WTC11 (cell line): Measurements from ENCODE around the gene WDR87. TPM values are rescaled to one million over a fixed set of nuclear protein-coding genes. Genes with fewer than 3 reads are reported as not detected.

Experiments
- ATAC-seq: fragments of 200-7000 bp; cut with Tn5 transposase; 2 replicates; pipeline ENCODE4 v1.10.0; 2021; ENCODE audit warnings: mild to moderate bottlenecking, moderate library complexity
- Bru-seq: library from RNA; stranded (reverse); fragments of 400-500 nt; gene quantifications from one replicate; lab custom pipeline; 2021; lab: Mats Ljungman, UMichigan
- CTCF ChIA-PET: fragments of 300-600 bp; sonication (Branson Sonifier 250); formaldehyde crosslinking; loops from one replicate; lab custom pipeline; 2021; ENCODE audit warnings: antibody characterized with exemption; lab: Charles Lee
- POLR2A ChIA-PET: fragments of 350-600 bp; sonication (Branson Sonifier 250); formaldehyde crosslinking; loops from one replicate; lab custom pipeline; 2021; ENCODE audit warnings: antibody characterized with exemption; lab: Charles Lee
- DNase-seq: peaks from one replicate; pipeline ENCODE4 v3.0.0; 2021; ENCODE audit warnings: low spot score
- H3K27ac Mint-ChIP-seq: 2 replicates; pipeline ENCODE4 v1.8.0; 2021; ENCODE audit warnings: mixed read lengths
- H3K27me3 Mint-ChIP-seq: 2 replicates; pipeline ENCODE4 v1.8.0; 2021; ENCODE audit warnings: low read depth, mild to moderate bottlenecking, moderate library complexity, mixed read lengths
- H3K36me3 Mint-ChIP-seq: 2 replicates; pipeline ENCODE4 v1.8.0; 2021; ENCODE audit warnings: mixed read lengths
- H3K4me1 Mint-ChIP-seq: 2 replicates; pipeline ENCODE4 v1.8.0; 2022; ENCODE audit warnings: mixed read lengths
- H3K4me3 Mint-ChIP-seq: 2 replicates; pipeline ENCODE4 v1.8.0; 2021; ENCODE audit warnings: mild to moderate bottlenecking, moderate library complexity, mixed read lengths
- H3K9me3 Mint-ChIP-seq: 2 replicates; pipeline ENCODE4 v1.8.0; 2021; ENCODE audit warnings: mixed read lengths
- CBFB ChIP-seq: sonication (generic); formaldehyde crosslinking; IDR thresholded peaks from 2 replicates; pipeline ENCODE4 v1.8.1; 2022; ENCODE audit warnings: mild to moderate bottlenecking, low read depth, missing genetic modification reagents
- CREB1 ChIP-seq: sonication (generic); formaldehyde crosslinking; IDR thresholded peaks from 2 replicates; pipeline ENCODE4 v1.8.0; 2023; ENCODE audit warnings: mild to moderate bottlenecking, missing genetic modification reagents
- GRHL2 ChIP-seq: fragments of 250-450 bp; sonication (Bioruptor Pico); IDR thresholded peaks from 2 replicates; pipeline ENCODE4 v1.8.0; 2022; ENCODE audit warnings: mild to moderate bottlenecking, moderate library complexity; ENCODE audit not compliant: insufficient replicate concordance, severe bottlenecking
- HMGA2 ChIP-seq: fragments of 250-450 bp; sonication (Bioruptor Pico); IDR thresholded peaks from 2 replicates; pipeline ENCODE4 v1.4.0; 2021; ENCODE audit warnings: mild to moderate bottlenecking, moderate library complexity
- NFYB ChIP-seq: sonication (generic); formaldehyde crosslinking; conservative IDR thresholded peaks from 2 replicates; pipeline ENCODE4 v1.8.0; 2022; ENCODE audit warnings: low read depth, missing genetic modification reagents
- NR2C2 ChIP-seq: sonication (generic); formaldehyde crosslinking; IDR thresholded peaks from 2 replicates; pipeline ENCODE4 v1.8.0; 2022; ENCODE audit warnings: mild to moderate bottlenecking, missing genetic modification reagents
- NR3C1 ChIP-seq: sonication (generic); formaldehyde crosslinking; conservative IDR thresholded peaks from 2 replicates; pipeline ENCODE4 v1.8.1; 2023; ENCODE audit warnings: low read depth, mild to moderate bottlenecking, missing genetic modification reagents
- PRRX2 ChIP-seq: fragments of 250-450 bp; sonication (Bioruptor Pico); IDR thresholded peaks from 2 replicates; pipeline ENCODE4 v1.8.0; 2021; ENCODE audit warnings: mild to moderate bottlenecking
- SP1 ChIP-seq: sonication (generic); formaldehyde crosslinking; conservative IDR thresholded peaks from 2 replicates; pipeline ENCODE4 v1.8.1; 2022; ENCODE audit warnings: missing genetic modification reagents
- ZNF219 ChIP-seq: sonication (generic); formaldehyde crosslinking; IDR thresholded peaks from 2 replicates; pipeline ENCODE4 v1.8.0; 2023; ENCODE audit warnings: missing genetic modification reagents, mild to moderate bottlenecking, borderline replicate concordance
- ZNF317 ChIP-seq: sonication (generic); formaldehyde crosslinking; IDR thresholded peaks from 2 replicates; pipeline ENCODE4 v1.8.1; 2023; ENCODE audit warnings: low read depth, mild to moderate bottlenecking, moderate library complexity, missing genetic modification reagents, borderline replicate concordance
- ZNF396 ChIP-seq: fragments of 250-450 bp; sonication (Bioruptor Pico); IDR thresholded peaks from 2 replicates; pipeline ENCODE4 v1.8.0; 2021; ENCODE audit warnings: mild to moderate bottlenecking, moderate library complexity, borderline replicate concordance
- ZNF416 ChIP-seq: fragments of 250-450 bp; sonication (Bioruptor Pico); IDR thresholded peaks from 2 replicates; pipeline ENCODE4 v1.9.0; 2021; ENCODE audit warnings: mild to moderate bottlenecking, inconsistent platforms
- ZNF671 ChIP-seq: fragments of 250-450 bp; sonication (Bioruptor Pico); IDR thresholded peaks from 2 replicates; pipeline ENCODE4 v1.8.0; 2021; ENCODE audit warnings: mild to moderate bottlenecking
- long read RNA-seq, 3 experiments: library from RNA in 1 of 3; library from capped mRNA in 1 of 3; library from polyadenylated mRNA in 1 of 3; unstranded in 2 of 3; stranded (forward) in 1 of 3; transcript quantifications; one replicate each; pipeline ENCODE4 v2.0.0, GENCODE V29; 2021
- total RNA-seq: library from RNA; stranded (reverse); gene quantifications from 3 replicates; pipeline ENCODE4 v1.2.3, GENCODE V29; 2021
- TF ChIP-seq, protein P1 (sequence below): sonication (generic); formaldehyde crosslinking; IDR thresholded peaks from 2 replicates; pipeline ENCODE4 v1.8.0; 2023; ENCODE audit warnings: missing genetic modification reagents, mild to moderate bottlenecking, borderline replicate concordance
- TF ChIP-seq, protein P2 (sequence below): sonication (generic); formaldehyde crosslinking; IDR thresholded peaks from 2 replicates; pipeline ENCODE4 v1.8.0; 2022; ENCODE audit warnings: mild to moderate bottlenecking, missing genetic modification reagents
- TF ChIP-seq, protein P3 (sequence below): fragments of 250-450 bp; sonication (Bioruptor Pico); IDR thresholded peaks from 2 replicates; pipeline ENCODE4 v1.8.0; 2021; ENCODE audit warnings: mild to moderate bottlenecking
- TF ChIP-seq, protein P4 (sequence below): sonication (generic); formaldehyde crosslinking; IDR thresholded peaks from 2 replicates; pipeline ENCODE4 v1.8.1; 2023; ENCODE audit warnings: mild to moderate bottlenecking, missing genetic modification reagents, borderline replicate concordance
- TF ChIP-seq, protein P5 (sequence below): sonication (generic); formaldehyde crosslinking; IDR thresholded peaks from 2 replicates; pipeline ENCODE4 v1.8.1; 2023; ENCODE audit warnings: mild to moderate bottlenecking, missing genetic modification reagents, moderate library complexity
- TF ChIP-seq, protein P6 (sequence below): fragments of 200-600 bp; IDR thresholded peaks from 2 replicates; pipeline ENCODE4 v1.8.0; 2022; ENCODE audit warnings: antibody characterized with exemption
- TF ChIP-seq, protein P7 (sequence below): sonication (generic); formaldehyde crosslinking; IDR thresholded peaks from 2 replicates; pipeline ENCODE4 v1.8.0; 2022; ENCODE audit warnings: mild to moderate bottlenecking, missing genetic modification reagents

WDR87 gene
- total RNA-seq (not detected in 3 replicates), Bru-seq, nascent RNA (percentile 18 among the genes with signal in this experiment)
- long read RNA-seq, experiment 1: 0 reads
- long read RNA-seq, experiment 2: 0 reads
- long read RNA-seq, experiment 3: 0 reads

DNA sequence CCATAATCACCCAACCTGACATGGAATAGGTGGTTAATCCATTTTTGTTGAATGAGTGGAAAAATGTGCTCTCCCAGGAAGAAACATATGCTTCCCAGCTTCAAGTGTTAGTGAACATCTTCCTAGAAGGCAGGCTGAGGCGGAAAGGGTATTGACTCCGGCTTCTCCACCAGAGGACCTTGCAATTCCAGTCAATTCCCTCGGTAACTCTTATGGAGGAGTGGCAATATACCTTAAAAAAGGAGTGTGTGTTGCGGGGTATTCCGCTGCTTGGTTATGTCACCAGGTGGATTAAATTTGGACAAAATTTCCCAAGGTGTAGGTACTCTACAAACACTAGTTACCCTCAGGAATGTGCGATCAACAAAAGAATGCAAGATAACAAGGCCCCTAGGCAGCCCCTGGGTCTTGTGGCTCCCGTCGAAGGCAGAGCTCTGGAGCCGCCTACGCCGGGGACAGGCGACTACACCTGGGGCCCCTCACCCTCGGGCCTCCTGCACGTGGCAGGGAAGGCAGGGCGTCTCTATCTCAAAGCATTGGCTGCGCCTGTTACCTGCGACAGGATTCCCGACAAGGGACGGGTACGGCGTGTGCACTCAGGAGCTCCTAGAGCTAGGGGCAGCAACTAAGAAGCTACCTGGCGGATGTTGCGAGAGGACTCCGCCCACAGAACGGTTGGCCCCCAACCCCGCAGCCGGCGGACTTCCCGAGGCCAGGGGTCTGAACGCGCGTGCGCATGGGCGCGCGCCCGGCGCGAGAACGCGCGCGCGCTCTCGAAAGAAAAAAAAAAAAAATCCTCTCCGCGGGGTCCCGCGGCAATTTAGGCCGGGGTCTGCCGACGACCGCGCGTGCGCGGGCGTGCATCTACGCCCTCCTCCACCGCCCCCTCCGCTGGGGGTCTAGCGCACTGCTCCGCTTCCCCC, at the start of gene WDR87:
Gene WDR87 (minus strand): TSS at position 649 of the 923 bp plus-strand sequence. CDS start 8,355 bp downstream, outside the sequence.
- no peaks in the 10 kb centered on the region; the same call in 1 of the 2 replicates for H3K27me3 Mint-ChIP-seq
- POLR2A ChIA-PET: interaction anchor here (0.6 to 2.8 kb wide), 19 partner anchors 13 to 482 kb away, joined by 3 to 31 read pairs (median 4); partner anchors contain the start of genes GGN, PSMD8, SPINT2 and ZNF573
- H3K36me3 Mint-ChIP-seq: no peaks in the 10 kb centered on the region
- CTCF ChIA-PET: interaction anchor here (0.6 to 6.6 kb wide), 41 partner anchors 8 to 497 kb away, joined by 3 to 75 read pairs (median 4); partner anchors contain the start of genes CATSPERG, FAM98C, GGN and PPP1R14A
- peak within 1 kb of the TSS; percentile 90 for H3K4me3 Mint-ChIP-seq
- peaks cover 37% of the 10 kb centered on the region for H3K4me1 Mint-ChIP-seq
- ATAC-seq: peak; percentile 71
- peak within 1 kb of the TSS; percentile 98 for H3K27ac Mint-ChIP-seq
- H3K9me3 Mint-ChIP-seq: no peaks in the 10 kb centered on the region
- DNase-seq: peak; percentile 89
- TF ChIP-seq, protein P1, sequence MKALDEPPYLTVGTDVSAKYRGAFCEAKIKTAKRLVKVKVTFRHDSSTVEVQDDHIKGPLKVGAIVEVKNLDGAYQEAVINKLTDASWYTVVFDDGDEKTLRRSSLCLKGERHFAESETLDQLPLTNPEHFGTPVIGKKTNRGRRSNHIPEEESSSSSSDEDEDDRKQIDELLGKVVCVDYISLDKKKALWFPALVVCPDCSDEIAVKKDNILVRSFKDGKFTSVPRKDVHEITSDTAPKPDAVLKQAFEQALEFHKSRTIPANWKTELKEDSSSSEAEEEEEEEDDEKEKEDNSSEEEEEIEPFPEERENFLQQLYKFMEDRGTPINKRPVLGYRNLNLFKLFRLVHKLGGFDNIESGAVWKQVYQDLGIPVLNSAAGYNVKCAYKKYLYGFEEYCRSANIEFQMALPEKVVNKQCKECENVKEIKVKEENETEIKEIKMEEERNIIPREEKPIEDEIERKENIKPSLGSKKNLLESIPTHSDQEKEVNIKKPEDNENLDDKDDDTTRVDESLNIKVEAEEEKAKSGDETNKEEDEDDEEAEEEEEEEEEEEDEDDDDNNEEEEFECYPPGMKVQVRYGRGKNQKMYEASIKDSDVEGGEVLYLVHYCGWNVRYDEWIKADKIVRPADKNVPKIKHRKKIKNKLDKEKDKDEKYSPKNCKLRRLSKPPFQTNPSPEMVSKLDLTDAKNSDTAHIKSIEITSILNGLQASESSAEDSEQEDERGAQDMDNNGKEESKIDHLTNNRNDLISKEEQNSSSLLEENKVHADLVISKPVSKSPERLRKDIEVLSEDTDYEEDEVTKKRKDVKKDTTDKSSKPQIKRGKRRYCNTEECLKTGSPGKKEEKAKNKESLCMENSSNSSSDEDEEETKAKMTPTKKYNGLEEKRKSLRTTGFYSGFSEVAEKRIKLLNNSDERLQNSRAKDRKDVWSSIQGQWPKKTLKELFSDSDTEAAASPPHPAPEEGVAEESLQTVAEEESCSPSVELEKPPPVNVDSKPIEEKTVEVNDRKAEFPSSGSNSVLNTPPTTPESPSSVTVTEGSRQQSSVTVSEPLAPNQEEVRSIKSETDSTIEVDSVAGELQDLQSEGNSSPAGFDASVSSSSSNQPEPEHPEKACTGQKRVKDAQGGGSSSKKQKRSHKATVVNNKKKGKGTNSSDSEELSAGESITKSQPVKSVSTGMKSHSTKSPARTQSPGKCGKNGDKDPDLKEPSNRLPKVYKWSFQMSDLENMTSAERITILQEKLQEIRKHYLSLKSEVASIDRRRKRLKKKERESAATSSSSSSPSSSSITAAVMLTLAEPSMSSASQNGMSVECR (CRISPR knock-in tag): peak; percentile 54; the same call in 1 of the 2 replicates
- TF ChIP-seq, protein P2, sequence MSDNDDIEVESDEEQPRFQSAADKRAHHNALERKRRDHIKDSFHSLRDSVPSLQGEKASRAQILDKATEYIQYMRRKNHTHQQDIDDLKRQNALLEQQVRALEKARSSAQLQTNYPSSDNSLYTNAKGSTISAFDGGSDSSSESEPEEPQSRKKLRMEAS (CRISPR knock-in tag): peak; percentile 91
- no peak for TF ChIP-seq NR2C2 (CRISPR knock-in tag)
- TF ChIP-seq NR3C1 (CRISPR knock-in tag): 0 out of 2 replicates have a peak, but pooled peaks have one; percentile 49
- no peak for TF ChIP-seq SP1 (CRISPR knock-in tag)
- TF ChIP-seq, protein P3, sequence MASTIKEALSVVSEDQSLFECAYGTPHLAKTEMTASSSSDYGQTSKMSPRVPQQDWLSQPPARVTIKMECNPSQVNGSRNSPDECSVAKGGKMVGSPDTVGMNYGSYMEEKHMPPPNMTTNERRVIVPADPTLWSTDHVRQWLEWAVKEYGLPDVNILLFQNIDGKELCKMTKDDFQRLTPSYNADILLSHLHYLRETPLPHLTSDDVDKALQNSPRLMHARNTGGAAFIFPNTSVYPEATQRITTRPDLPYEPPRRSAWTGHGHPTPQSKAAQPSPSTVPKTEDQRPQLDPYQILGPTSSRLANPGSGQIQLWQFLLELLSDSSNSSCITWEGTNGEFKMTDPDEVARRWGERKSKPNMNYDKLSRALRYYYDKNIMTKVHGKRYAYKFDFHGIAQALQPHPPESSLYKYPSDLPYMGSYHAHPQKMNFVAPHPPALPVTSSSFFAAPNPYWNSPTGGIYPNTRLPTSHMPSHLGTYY: no peak
- TF ChIP-seq, protein P4, sequence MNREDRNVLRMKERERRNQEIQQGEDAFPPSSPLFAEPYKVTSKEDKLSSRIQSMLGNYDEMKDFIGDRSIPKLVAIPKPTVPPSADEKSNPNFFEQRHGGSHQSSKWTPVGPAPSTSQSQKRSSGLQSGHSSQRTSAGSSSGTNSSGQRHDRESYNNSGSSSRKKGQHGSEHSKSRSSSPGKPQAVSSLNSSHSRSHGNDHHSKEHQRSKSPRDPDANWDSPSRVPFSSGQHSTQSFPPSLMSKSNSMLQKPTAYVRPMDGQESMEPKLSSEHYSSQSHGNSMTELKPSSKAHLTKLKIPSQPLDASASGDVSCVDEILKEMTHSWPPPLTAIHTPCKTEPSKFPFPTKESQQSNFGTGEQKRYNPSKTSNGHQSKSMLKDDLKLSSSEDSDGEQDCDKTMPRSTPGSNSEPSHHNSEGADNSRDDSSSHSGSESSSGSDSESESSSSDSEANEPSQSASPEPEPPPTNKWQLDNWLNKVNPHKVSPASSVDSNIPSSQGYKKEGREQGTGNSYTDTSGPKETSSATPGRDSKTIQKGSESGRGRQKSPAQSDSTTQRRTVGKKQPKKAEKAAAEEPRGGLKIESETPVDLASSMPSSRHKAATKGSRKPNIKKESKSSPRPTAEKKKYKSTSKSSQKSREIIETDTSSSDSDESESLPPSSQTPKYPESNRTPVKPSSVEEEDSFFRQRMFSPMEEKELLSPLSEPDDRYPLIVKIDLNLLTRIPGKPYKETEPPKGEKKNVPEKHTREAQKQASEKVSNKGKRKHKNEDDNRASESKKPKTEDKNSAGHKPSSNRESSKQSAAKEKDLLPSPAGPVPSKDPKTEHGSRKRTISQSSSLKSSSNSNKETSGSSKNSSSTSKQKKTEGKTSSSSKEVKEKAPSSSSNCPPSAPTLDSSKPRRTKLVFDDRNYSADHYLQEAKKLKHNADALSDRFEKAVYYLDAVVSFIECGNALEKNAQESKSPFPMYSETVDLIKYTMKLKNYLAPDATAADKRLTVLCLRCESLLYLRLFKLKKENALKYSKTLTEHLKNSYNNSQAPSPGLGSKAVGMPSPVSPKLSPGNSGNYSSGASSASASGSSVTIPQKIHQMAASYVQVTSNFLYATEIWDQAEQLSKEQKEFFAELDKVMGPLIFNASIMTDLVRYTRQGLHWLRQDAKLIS (CRISPR knock-in tag): no peak
- no peak for TF ChIP-seq NFYB
- TF ChIP-seq, protein P5, sequence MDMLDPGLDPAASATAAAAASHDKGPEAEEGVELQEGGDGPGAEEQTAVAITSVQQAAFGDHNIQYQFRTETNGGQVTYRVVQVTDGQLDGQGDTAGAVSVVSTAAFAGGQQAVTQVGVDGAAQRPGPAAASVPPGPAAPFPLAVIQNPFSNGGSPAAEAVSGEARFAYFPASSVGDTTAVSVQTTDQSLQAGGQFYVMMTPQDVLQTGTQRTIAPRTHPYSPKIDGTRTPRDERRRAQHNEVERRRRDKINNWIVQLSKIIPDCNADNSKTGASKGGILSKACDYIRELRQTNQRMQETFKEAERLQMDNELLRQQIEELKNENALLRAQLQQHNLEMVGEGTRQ (CRISPR knock-in tag): peak; percentile 38; the same call in 1 of the 2 replicates
- TF ChIP-seq, protein P6, sequence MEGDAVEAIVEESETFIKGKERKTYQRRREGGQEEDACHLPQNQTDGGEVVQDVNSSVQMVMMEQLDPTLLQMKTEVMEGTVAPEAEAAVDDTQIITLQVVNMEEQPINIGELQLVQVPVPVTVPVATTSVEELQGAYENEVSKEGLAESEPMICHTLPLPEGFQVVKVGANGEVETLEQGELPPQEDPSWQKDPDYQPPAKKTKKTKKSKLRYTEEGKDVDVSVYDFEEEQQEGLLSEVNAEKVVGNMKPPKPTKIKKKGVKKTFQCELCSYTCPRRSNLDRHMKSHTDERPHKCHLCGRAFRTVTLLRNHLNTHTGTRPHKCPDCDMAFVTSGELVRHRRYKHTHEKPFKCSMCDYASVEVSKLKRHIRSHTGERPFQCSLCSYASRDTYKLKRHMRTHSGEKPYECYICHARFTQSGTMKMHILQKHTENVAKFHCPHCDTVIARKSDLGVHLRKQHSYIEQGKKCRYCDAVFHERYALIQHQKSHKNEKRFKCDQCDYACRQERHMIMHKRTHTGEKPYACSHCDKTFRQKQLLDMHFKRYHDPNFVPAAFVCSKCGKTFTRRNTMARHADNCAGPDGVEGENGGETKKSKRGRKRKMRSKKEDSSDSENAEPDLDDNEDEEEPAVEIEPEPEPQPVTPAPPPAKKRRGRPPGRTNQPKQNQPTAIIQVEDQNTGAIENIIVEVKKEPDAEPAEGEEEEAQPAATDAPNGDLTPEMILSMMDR: no peak
- TF ChIP-seq ZNF396: peak; percentile 21; the same call in 1 of the 2 replicates
- TF ChIP-seq ZNF671 (CRISPR knock-in tag): no peak
- no peak for TF ChIP-seq ZNF317 (CRISPR knock-in tag)
- TF ChIP-seq GRHL2 (CRISPR knock-in tag): no peak
- TF ChIP-seq ZNF416: no peak
- 0 out of 2 replicates have a peak, but pooled peaks have one; percentile 26 for TF ChIP-seq CBFB (CRISPR knock-in tag)
- TF ChIP-seq CREB1: no peak
- TF ChIP-seq HMGA2 (CRISPR knock-in tag): no peak
- 0 out of 2 replicates have a peak, but pooled peaks have one; percentile 43 for TF ChIP-seq PRRX2
- TF ChIP-seq ZNF219 (CRISPR knock-in tag): no peak
- TF ChIP-seq, protein P7, sequence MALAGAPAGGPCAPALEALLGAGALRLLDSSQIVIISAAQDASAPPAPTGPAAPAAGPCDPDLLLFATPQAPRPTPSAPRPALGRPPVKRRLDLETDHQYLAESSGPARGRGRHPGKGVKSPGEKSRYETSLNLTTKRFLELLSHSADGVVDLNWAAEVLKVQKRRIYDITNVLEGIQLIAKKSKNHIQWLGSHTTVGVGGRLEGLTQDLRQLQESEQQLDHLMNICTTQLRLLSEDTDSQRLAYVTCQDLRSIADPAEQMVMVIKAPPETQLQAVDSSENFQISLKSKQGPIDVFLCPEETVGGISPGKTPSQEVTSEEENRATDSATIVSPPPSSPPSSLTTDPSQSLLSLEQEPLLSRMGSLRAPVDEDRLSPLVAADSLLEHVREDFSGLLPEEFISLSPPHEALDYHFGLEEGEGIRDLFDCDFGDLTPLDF (CRISPR knock-in tag): no peak
